Ramos (cell line): ENCODE measurements around the gene KIFAP3.
"Not testable (repeated sequence)": the region's sequence is repeated elsewhere in the genome, so short reads cannot be mapped to it uniquely, and the experiment has no call there.

Experiments
- in situ Hi-C: fragments of 300-500 bp; cut with MboI; formaldehyde crosslinking; loops from one replicate; pipeline ENCODE4 v1.14.3; 2022; ENCODE audit warnings: low sequenced_read_pairs; ENCODE audit not compliant: unreplicated experiment

KIFAP3 gene

DNA sequence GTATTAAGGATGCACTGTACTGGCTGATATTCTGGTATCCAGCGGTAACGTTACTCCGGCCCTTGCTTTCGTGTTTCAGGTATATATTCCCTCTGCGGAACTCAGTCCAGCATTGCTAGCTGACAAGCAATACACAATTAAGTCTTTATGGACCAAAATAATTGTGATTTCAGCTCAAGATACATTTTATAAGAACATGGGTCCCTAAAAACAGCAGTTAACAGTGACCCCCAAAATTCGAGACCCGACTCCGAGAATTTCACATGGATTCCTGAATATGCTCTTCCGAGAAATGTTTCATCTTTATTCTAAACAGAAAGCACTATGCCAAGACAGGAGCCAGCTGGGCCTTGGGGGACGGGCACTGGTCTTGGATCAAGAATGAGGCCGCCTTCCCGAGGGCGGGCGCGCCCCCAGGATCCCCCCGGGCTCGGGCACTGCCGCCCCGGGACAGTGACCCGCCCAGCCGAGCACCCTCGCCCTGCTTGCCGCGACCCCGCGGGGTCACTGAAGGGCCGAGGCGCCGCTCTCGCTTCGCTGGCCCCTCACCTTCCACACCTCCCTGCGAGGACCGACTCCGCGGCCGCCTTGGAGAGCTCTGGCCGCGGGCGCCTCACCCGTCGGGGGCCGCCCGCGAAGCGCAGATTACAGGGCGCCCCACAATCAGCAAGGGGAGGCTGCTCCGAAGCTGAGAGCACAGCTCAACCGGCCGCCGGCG, 181.4 kb downstream of the KIFAP3 start:
- in situ Hi-C loops, result no loop called here

- in situ Hi-C loops, result no loop called here
Measured at GRCh38 chr1:169892176-169892926, 182.1 kb downstream of the KIFAP3 start.

GRCh38 chr1:169891539-169891885, 183.0 kb downstream of the KIFAP3 start:
- in situ Hi-C loops, result no loop called here

GRCh38 chr1:169890761-169891538, 183.5 kb downstream of the KIFAP3 start:
- in situ Hi-C loops, result no loop called here

GRCh38 chr1:169889871-169890270, 184.6 kb downstream of the KIFAP3 start:
- in situ Hi-C loops, result no loop called here

DNA sequence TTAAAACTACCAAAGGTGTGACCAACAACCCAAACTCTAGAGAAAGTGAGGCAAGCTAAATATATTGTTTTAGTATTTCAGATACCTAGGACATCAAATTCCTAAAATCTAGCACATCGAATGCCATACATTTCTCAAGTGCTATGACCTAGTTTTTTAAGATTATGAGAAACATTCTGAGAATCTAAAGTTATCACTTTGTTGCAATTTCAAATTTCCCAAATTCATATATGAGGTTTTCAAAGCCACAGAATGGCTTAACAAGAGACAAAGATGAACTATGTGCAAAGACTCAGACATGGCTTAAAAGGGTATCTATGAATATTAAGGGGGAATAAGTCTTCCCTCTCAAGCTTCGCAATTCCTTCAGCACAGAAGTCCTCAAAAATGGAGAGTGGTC, 187.6 kb downstream of the KIFAP3 start:
- in situ Hi-C loops, result no loop called here

DNA sequence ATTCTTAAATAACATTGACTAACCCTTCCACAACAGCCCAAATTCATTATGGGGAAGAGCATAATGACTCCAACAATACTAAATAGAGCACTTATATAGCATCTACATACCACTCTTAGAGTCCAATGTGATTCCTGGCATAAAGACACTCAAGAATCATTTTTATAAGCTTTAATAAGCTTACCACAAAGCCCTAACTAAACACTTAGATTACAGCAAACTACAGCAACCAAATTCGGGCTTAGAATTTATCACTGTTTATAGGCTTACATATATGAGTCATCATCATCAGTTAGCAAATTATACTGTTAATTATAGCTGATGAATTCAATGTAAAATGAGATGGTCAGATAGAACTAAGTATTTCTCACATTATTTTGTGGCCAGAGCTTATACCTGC, 188.1 kb downstream of the KIFAP3 start:
- in situ Hi-C loops, result no loop called here

- in situ Hi-C loops, result no loop called here
Measured at GRCh38 chr1:169885207-169885606, 189.3 kb downstream of the KIFAP3 start.

GRCh38 chr1:169884634-169885033, 189.9 kb downstream of the KIFAP3 start:
- in situ Hi-C loops, result no loop called here

- in situ Hi-C loops, result no loop called here
Measured at GRCh38 chr1:169882039-169882511, 192.4 kb downstream of the KIFAP3 start.

DNA sequence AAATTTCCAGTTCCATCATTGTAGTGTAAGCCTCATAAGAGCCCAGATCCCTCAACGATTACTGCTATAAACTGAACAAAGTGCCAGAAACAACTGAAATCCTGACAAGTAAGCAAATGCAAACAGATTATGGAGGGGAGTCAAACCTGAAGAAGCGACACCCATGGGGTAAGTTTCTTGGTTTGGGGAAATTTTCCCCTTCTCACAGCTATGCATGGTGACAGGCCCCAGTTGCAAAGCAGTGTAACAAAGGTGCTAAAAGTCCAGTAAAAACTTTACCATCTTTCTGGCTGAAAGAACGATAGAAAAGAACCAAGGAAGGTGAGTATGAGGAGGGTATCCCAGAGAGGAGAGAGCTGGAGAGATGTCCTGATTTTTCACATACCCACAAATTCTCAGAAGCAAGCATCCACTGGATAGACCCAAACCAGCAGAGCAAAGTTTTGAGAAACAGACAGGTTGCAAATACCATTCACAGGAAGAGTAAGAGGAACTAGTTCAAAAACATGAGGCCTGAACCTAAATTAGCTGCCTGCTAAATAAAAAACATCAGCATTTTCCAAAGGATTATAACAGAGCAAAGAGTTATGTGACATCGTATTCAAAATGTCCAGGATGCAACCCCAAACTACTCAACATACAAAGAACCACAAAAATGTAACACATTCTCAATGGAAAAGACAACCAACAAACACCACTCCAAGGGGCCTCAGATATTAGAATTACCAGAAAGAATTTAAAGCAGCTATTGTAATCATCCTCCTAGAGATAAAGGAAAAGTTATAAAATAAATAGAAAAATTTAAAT, 195.3 kb downstream of the KIFAP3 start:
- in situ Hi-C loops, result no loop called here

DNA sequence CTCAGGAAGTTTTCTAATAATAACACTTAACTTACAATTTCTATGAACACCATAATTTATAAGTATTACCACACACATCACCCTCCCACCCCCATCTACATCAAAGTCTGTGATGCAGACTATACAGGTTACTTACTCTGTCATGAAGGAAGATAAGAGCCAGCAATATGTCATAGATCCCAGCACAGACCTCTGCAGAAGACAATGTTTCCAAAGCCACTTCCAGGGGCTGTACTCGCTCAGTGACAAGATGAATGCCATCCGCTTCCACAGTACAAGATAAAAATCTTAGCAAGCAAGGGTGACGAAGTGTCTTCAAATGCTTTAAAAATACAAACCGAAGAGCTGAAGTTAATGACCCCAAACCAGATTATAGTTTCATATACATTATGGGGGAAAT, 196.0 kb downstream of the KIFAP3 start:
- in situ Hi-C loops, result no loop called here

GRCh38 chr1:169877800-169878491, 196.5 kb downstream of the KIFAP3 start:
- in situ Hi-C loops, result no loop called here

DNA sequence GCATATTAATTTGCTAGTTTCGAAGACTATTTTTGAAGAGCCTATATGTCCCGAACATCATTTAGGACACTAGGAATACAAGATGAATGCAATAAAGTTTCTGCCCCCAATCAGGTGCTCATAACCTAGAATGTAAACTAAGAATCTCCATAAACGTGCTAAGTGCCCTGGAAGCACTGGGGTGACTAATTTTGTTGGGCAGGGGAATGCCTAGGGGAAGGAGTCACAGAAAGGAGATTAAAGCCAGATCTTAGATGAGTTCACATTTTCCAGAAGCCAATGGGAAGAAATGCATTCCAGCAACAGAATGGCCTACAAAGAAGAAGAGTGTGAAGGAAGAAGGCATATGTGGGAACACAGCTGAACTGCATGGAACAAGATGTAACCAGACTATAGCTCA, 200.3 kb downstream of the KIFAP3 start:
- in situ Hi-C loops, result no loop called here

- in situ Hi-C loops, result no loop called here
Measured at GRCh38 chr1:169873582-169874199, 200.8 kb downstream of the KIFAP3 start.

- in situ Hi-C loops, result no loop called here
Measured at GRCh38 chr1:169872906-169873305, 201.6 kb downstream of the KIFAP3 start.

GRCh38 chr1:169871988-169872387, 202.5 kb downstream of the KIFAP3 start:
- in situ Hi-C loops, result not testable (repeated sequence)
